Forelimb muscle (tissue), 1 donor: ENCODE data around the gene ANKRD63. TPM values are rescaled to one million over a fixed set of nuclear protein-coding genes. Genes with fewer than 3 reads are reported as not detected.

Experiments used
- DNase-seq: peaks from one replicate; pipeline ENCODE4 v3.0.0-alpha.2; 2013; ENCODE audit warnings: low read depth
- polyA plus RNA-seq: library from polyadenylated mRNA; unstranded; fragments of 120-200 nt; gene quantifications from one replicate; pipeline ENCODE4 v1.2.1, GENCODE V29; 2013; ENCODE audit not compliant: insufficient read length

ANKRD63 gene
- polyA plus RNA-seq, 1 donor: 0.32 TPM

GRCh38 chr15:40295877-40296560 is 13.2 kb upstream of the ANKRD63 start:
- DNase-seq: no peak

- no peak for DNase-seq
Observed at GRCh38 chr15:40295297-40295696, 12.4 kb upstream of the ANKRD63 start.

GRCh38 chr15:40293905-40294895 is 11.3 kb upstream of the ANKRD63 start:
- DNase-seq: no peak

GRCh38 chr15:40293006-40293405 is 10.1 kb upstream of the ANKRD63 start:
- no peak for DNase-seq

GRCh38 chr15:40292246-40292645 is 9.4 kb upstream of the ANKRD63 start:
- no peak for DNase-seq

GRCh38 chr15:40290918-40291574 is 8.2 kb upstream of the ANKRD63 start:
- DNase-seq: no peak

- DNase-seq: no peak
Observed at GRCh38 chr15:40290545-40290917, 7.7 kb upstream of the ANKRD63 start.

GRCh38 chr15:40289140-40289775 is 6.4 kb upstream of the ANKRD63 start:
- DNase-seq: no peak

- no peak for DNase-seq
Observed at GRCh38 chr15:40287968-40288367, 5.1 kb upstream of the ANKRD63 start.

- DNase-seq: no peak
Observed at GRCh38 chr15:40287505-40287904, 4.6 kb upstream of the ANKRD63 start.

GRCh38 chr15:40286794-40287193 is 3.9 kb upstream of the ANKRD63 start:
- no peak for DNase-seq

- DNase-seq: no peak
Observed at GRCh38 chr15:40286061-40286532, 3.2 kb upstream of the ANKRD63 start.

- DNase-seq: no peak
Observed at GRCh38 chr15:40285554-40286011, 2.7 kb upstream of the ANKRD63 start.

GRCh38 chr15:40285151-40285550 is 2.3 kb upstream of the ANKRD63 start:
- DNase-seq: no peak

GRCh38 chr15:40283615-40284300 is 894 bp upstream of the ANKRD63 start:
- DNase-seq: no peak

- DNase-seq: no peak
Observed at GRCh38 chr15:40282147-40282868, 556 bp downstream of the ANKRD63 start.

GRCh38 chr15:40281801-40282146 is 1.1 kb downstream of the ANKRD63 start:
- no peak for DNase-seq

- DNase-seq: no peak
Observed at GRCh38 chr15:40281057-40281800, 1.6 kb downstream of the ANKRD63 start.

GRCh38 chr15:40280260-40281056 is 2.4 kb downstream of the ANKRD63 start:
- DNase-seq: no peak
